Stimulated activated CD8-positive, alpha-beta memory T cell treated with anti-CD3 and anti-CD28 coated beads, Interleukin-4, amount 100 ng/mL, for 4 hours (primary cell): Measurements from ENCODE around the gene OR4N5.
"Not testable (repeated sequence)": the region's sequence is repeated elsewhere in the genome, so short reads cannot be mapped to it uniquely, and the experiment has no call there.

Source experiments
- DNase-seq, 2 donors: peaks; one replicate each; pipeline ENCODE4 v3.0.0-alpha.2; 2020; ENCODE audit warnings: low read depth in 2 of 2, low spot score in 1 of 2

OR4N5 gene

DNA sequence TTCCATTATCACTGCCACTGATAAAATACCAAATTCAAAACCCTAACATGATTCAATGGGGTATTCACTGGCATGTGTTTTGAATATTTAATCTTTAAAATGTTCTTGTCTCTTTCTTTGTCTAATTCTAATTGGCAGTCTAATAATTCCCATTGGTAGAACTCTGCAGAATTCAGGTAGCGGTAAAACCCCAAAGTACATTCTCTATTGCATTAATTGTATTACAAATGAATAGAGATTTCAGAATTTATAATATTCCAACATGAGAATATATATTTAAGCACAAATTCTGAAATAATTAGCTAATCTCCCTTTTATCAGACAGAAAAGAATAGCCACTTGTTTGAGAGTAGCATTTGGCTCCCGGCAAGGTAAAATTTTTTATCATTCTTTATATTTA lies at the start of gene OR4N5:
OR4N5 (plus strand) TSS at position 301 of the 400 bp plus-strand sequence. CDS start 4,916 bp downstream, outside the sequence.
- no peak for DNase-seq

- no peak for DNase-seq
Measured at GRCh38 chr14:20092050-20092449, 46.6 kb upstream of the OR4N5 start.

- DNase-seq, result no peak
Measured at GRCh38 chr14:20093442-20093841, 45.2 kb upstream of the OR4N5 start.

- DNase-seq, result not testable (repeated sequence)
Measured at GRCh38 chr14:20098926-20099770, 39.5 kb upstream of the OR4N5 start.

DNA sequence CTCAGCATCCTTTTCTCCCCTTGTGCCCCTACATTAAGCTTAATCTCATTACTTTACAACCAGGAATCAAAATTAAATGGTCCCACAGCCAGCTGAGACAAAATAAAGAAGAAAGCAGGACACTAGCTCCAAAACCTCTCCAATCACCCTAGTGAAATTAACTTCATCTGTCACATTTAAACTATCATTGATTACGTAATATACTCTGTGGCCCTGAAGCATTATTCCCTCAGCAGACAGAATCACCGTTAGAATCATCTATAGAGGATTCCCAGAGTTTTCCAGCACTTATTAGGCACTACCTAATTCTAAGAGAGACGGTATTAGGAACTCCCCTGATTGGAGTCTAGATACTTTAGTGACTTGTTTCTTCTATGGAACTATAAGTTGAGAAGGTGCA lies 28.2 kb upstream of the OR4N5 start, which contains the start of gene OR4K17:
OR4K17 (plus strand) TSS at position 302 of the 400 bp plus-strand sequence. CDS start 6,761 bp downstream, outside the sequence.
- DNase-seq, result no peak

- no peak for DNase-seq
Measured at GRCh38 chr14:20112321-20112720, 26.3 kb upstream of the OR4N5 start.

DNA sequence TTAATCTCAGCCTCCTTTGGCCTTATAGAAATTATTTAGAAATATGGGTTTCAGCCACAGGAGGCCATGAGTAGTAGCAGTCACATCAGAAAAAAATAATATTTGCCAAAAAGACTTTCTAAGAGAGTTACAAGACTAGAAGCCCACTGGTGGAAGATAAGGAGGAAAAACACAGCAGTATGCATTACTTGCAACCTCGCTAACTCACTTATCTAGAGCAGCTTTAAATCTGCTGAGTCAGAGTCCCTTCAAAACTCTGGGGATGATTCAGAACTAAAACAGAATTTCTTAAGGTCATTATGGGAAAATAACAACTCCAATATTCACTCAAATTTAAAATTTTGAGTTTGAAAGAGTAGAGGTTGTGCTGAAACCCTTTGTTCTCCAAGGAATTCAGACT lies 21.9 kb upstream of the OR4N5 start:
- no peak for DNase-seq

DNA sequence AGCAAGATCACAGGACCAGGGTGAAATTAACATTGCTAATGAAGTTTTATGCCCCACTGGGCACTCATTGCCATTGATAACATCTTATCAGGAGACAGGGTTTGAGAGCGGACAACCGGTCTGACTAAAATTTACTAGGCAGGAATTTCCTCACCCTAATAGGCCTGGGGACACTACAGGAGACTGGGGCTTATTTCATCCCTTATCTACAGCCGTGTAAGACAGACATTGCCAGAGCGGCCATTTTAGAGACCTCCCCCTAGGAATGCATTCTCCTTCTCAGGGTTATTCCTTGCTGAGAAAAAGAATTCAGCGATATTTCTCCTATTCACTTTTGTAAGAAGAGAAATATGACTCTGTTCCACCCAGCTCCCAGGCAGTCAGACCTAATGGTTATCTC lies 19.8 kb upstream of the OR4N5 start:
- no peak for DNase-seq

- no peak for DNase-seq
Measured at GRCh38 chr14:20143911-20144310, 5.3 kb downstream of the OR4N5 start.

DNA sequence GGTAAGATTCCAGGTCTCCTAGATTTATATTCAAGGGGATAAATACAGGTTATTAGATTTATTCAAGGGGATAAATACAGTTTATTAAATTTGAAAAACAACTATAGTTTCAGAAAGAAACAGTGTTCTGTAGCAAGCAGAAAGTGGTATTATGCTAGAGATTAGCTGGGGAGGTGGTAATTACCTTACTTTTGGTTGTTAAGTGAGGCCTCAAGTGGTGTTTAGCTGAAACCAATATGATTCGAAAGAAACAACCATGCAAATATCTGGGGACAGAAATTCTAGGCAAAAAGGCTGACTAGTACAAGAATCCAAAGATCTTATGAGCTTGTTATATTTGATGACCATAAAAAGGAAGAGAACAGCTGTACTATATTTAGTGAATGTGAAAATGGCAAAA lies 6.2 kb downstream of the OR4N5 start:
- DNase-seq, result no peak

DNA sequence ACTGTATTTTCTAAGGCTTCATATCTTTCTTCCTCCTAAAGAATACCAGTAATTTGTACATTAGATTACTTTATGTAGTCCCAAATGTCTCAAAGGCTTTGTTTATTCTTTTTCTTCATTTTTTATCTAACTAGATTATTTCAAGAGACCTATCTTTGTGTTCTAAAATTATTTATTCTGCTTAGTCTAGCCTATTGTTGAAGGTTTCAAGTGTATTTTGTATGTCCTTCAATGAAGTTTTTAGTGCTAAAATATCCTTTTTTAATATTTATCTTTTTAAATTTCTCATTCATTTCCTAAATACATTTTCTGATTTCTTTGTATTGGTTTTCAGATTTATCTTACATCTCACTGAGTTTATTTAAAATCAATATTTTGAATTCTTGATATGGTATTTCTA lies 25.8 kb downstream of the OR4N5 start:
- DNase-seq, result no peak

DNA sequence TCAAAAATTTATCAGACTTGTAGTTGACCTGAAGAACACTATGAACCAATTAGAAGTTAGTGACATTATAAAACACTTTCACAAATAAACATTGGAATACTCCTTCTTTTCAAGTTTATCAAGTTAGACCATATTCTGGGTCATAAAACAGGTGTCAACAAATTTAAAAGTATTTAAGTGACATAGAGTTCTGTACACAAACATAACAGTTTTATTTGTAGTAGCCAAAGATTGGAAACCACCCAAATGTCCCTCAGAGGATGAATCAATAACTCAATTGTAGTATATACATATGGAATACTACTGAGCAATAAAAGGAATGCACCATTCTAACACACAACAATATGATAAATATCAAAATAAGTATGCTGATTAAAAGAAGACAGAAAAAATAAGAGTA lies 28.5 kb downstream of the OR4N5 start:
- no peak for DNase-seq

GRCh38 chr14:20169852-20170251 lies 31.2 kb downstream of the OR4N5 start:
- not testable (repeated sequence) for DNase-seq

GRCh38 chr14:20174205-20174604 lies 35.6 kb downstream of the OR4N5 start:
- DNase-seq, result not testable (repeated sequence)

- DNase-seq, result no peak
Measured at GRCh38 chr14:20176330-20176729, 37.7 kb downstream of the OR4N5 start.

- DNase-seq, result no peak
Measured at GRCh38 chr14:20177433-20177974, 38.9 kb downstream of the OR4N5 start.

GRCh38 chr14:20179218-20179617 lies 40.6 kb downstream of the OR4N5 start:
- DNase-seq, result no peak

DNA sequence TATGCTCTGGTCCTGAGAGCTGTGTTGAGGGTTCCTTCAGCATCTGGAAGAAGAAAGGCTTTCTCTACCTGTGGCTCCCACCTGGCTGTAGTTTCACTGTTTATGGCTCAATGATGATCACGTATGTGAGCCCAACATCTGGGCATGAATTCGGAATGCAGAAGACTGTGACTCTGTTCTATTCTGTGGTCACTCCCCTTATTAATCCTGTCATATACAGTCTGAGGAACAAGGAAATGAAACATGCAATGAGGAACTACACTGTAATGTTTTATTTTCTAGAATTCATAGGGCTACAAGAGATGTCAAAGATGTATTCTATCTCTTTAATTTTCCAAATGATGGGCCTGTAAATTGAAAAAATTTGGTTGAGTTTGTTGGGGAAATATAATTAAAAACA lies 41.3 kb downstream of the OR4N5 start:
- DNase-seq, result no peak

GRCh38 chr14:20180486-20180885 lies 41.9 kb downstream of the OR4N5 start:
- no peak for DNase-seq

DNA sequence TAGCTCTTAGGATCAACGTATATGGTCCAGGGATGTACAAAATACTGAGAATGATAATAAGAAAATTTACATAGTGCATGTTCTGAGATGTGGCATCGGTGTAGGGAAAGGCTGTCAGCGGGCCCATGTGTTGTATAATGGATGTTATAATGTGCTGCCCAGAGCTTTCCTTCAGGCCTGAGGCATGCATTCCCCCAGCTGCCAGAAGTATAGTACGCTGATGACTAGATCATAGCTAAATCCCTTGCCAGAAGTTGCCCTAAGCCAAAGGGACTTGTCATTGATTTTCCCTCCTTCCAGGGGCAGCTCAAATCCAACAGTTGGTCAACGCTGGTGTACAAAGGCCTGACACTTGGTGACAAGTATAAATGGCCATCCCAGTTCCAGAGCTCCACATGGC lies 45.6 kb downstream of the OR4N5 start:
- DNase-seq, result no peak

- no peak for DNase-seq
Measured at GRCh38 chr14:20190596-20190995, 52.0 kb downstream of the OR4N5 start, which contains the start of gene OR11G2. Gene OR11G2, plus strand, starts transcription at chr14:20190896. Its CDS starts 6,542 bp downstream, at chr14:20197438.

- no peak for DNase-seq
Measured at GRCh38 chr14:20191396-20191795, 52.8 kb downstream of the OR4N5 start.
